SK-N-DZ (cell line): Measurements from ENCODE around the gene TTLL11. TPM values are rescaled to one million over a fixed set of nuclear protein-coding genes. Genes with fewer than 3 reads are reported as not detected.

Experiments
- DNase-seq: peaks from one replicate; pipeline ENCODE4 v3.0.0-alpha.2; 2015; ENCODE audit warnings: low spot score
- polyA plus RNA-seq, 2 experiments: library from polyadenylated mRNA; depleted of rRNA; stranded (reverse); fragments of >200 nt; gene quantifications; 2 replicates each; pipeline ENCODE4 v1.2.3, GENCODE V29; 2014

TTLL11 gene, protein sequence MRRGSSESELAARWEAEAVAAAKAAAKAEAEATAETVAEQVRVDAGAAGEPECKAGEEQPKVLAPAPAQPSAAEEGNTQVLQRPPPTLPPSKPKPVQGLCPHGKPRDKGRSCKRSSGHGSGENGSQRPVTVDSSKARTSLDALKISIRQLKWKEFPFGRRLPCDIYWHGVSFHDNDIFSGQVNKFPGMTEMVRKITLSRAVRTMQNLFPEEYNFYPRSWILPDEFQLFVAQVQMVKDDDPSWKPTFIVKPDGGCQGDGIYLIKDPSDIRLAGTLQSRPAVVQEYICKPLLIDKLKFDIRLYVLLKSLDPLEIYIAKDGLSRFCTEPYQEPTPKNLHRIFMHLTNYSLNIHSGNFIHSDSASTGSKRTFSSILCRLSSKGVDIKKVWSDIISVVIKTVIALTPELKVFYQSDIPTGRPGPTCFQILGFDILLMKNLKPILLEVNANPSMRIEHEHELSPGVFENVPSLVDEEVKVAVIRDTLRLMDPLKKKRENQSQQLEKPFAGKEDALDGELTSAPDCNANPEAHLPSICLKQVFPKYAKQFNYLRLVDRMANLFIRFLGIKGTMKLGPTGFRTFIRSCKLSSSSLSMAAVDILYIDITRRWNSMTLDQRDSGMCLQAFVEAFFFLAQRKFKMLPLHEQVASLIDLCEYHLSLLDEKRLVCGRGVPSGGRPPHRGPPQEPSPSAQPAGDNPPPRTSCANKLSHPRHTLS
- 4.8 and 9.5 TPM in 2 replicates for polyA plus RNA-seq (2014; cell fraction: cytosol; rRNA removed)
- polyA plus RNA-seq (2014; cell fraction: nucleus; rRNA removed): 7.7 and 12.8 TPM in 2 replicates

DNA sequence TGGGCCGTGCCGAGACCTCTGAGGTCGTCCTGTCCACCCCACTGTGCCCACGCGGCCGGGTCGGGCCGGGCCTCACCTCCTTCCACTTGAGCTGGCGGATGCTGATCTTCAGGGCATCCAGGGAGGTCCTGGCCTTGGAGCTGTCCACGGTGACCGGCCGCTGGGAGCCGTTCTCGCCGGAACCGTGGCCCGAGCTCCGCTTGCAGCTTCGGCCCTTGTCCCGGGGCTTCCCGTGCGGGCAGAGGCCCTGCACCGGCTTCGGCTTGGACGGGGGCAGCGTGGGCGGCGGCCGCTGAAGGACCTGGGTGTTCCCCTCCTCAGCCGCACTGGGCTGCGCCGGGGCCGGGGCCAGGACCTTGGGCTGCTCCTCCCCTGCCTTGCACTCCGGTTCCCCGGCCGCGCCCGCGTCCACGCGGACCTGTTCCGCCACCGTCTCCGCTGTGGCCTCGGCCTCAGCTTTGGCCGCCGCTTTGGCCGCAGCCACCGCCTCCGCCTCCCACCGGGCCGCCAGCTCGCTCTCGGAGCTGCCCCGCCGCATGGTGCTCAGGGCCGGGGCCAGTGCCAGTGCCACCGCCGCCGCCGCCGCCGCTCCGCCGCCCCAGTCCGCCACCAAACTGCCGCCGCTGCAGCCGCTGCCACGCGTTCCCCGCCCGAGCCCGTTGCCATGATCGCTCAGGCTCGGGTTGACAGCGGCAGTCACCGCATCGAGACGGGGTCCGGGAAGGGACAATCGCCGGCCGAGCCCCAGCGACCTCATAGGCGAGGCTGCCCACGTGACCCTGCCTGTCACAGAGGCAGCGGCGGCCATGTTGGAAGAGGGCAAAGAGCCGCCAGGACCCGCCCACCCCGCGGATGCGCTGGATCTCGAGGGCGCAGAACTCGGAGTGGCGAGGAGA is at the start of gene TTLL11:
TSS of gene TTLL11 (minus strand) at position 698 of the 896 bp plus-strand sequence. CDS start at position 538, 160 bp downstream.
- DNase-seq: peak; percentile 93

DNA sequence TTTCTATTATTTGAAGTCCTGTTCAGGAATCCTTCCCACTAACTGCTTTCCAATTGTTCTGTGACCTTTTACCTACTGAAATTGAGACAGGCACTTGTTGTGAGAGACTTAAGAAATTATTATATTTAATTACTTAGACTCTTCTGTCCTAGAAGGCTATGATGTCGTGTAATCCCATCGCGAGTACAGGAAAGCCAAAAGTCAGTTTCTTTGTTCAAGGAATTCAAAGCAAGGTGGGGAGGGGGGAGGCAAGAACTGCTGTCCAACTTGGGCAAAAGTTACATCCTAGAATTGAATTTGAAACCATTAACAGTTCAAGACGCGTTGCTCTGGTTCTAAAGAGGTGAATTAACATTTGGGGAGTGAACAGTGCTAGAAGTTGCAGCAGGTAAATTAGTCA is 48.6 kb upstream of the TTLL11 start:
- DNase-seq: no peak

DNA sequence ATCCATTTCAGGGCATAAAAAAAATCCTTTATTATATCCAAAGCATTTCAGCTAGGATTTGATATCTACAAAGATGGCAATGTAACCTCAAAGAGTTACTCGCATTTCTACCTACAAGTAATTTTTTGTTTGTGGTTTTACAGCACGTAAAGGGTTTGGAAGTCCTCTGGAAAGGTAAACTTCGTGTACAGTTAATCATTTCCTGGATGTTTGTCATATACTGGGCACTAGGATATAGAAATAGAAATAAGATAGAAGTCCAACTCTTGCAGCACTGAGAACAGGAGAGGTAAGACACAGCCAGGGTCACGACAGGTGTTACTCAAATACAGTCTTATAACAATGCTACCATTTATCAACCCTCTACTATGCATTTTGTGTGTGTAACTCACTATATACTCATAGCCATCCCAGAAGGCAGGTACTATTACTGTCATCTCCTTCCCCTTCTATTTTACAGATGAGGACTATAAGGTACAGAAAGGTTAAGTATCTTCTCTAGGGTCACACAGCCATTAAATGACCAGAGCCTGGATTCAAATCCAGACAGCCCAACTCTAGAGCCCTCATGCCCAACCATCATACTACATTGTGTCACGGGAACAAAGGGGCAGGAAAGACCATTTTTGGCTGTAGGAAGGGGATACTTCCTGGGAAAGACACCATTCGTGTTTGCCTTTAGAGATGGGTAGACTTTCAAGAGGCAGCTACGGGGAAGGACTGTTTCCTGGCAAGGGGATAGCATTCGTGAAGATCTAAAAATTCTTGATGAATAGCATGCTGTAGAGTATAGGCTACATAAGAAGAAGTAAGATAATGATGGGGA is 47.5 kb upstream of the TTLL11 start:
- DNase-seq: no peak

DNA sequence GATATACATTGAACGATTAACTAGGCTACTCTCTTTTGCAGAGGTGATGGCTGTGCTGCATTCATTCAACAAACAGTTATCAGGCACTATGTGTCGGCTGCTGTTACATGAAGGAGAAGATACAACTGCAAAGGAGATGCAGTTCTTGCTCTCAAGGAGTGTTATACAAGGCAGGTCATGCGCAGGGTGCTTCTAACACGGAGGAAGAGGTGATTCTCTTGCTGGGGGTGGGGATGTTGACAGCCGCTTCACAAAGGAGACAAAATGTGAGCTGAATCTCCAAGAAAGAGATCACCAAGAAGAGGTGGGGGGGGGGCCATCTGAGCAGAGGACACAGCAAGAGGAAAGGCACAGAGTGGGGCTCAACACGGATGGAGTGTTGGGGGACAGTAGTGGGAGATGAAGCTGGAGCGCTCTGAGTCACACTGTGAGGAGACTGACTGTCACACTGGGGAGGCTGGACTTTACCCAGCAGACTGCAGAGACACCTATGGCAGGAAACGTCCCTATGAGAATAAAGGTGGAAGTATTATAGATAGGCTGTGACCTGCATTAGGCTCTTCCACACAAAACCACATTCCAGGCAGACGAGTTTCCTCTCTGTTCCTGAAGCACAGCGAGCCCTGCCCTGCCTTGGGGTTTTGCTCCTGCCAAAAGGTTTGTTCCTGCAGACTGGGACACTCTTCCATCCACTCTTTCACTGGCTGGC is 45.6 kb upstream of the TTLL11 start:
- no peak for DNase-seq

DNA sequence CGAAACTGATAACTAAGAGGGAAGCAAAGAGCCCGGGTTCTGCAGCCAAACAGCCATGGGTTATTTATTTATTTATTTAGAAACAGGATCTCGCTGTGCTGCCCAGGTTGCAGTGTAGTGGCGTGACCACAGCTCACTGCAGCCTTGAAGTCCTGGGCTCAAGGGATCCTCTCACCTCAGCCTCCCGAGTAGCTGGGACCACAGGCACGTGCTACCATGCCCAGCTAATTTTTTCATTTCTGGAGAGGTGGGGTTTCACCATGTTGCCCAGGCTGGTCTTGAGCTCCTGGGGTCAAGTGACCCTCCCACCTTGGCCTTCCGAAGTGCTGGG is 42.4 kb upstream of the TTLL11 start:
- no peak for DNase-seq

DNA sequence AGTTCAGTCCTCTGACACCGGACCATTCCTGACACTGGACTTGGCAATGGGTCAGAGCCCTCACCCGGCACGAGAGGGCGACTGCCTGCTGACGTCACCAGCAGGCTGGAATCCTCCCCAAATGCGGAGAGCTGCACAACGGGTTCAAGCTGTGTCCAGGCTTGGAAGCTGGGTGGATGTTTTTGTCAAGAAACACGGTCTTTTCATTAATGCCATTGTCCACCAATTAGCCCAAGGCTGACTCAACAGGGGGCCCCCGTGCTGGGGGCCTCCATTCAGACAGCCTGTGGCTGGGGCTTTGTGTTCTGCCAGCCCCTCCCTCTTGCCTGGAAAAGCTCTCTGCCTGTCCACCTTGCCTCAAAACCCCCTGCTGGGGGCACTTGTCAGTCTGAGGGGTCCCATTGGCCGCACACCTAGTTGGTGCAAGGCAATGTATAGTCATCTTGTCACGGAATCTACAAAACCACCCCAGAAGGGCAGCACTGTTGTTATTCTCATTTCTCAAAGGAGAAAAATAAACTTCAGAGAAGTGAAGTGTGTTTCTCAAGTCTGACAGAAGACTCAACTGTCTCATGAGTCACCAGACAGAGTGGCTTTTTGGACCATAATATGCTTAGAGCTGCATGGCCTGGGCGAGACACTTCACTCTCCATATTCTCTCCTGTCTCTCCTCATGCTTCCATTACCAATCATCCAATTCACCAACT is 41.9 kb upstream of the TTLL11 start:
- DNase-seq: no peak

DNA sequence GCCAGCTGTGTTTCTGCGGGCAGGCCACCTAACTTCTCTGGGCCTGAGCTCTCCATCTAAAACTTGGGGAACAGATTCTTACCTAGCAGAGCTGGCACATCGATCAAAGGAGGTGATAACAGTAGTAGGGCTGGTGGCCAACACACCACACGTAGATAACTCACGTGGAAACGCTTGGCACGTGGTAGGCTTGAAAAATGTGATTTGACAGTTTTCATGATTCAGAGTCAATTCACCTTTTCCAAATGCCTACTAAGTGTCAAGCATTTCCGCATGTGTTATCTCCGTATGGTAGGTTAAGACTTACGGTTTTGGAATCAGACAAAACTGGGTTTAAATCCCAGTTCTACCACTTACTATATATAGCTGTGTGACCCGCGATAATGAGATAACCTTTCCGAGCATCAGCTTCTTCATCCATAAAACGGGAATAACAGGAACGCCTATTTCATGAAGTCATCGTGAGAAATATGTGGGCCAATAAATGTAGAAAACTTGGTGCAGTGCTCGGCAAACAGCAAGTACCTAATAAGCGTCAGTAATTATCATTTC is 41.0 kb upstream of the TTLL11 start:
- no peak for DNase-seq

DNA sequence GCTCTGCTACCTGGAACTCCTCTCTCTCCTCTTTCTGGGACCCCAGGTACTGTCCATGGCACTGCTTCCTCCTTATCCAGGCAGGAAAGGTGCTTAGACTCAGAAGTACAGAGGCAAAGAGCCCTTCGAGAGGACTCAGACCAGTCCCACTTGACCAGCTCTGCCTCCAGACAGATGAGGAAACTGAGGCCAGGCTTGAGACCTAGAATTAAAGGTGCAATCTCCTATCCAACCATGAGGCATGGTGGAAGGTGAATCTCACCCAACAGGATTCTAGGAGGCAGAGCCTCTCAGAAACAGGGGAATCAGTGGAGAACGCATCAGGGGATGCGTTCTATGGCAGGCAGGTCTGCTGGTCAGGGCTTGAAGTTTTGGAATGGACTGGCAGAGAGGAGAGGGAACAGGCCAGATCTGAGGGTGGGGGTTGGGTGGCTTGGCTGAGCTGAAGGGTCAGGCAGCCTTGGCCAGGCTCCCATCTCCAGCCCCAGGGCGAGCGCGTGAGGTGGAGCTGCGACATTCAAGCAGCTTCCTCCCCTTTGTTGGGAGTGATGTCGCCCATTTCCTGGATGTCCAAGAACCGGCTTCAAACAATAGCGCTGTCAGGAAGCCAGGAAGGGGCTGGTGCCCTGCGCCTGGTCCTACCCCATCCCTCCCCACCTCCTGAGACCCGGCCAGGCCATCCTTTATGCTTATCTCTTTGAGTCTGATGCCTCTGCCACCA is 40.3 kb upstream of the TTLL11 start:
- no peak for DNase-seq

DNA sequence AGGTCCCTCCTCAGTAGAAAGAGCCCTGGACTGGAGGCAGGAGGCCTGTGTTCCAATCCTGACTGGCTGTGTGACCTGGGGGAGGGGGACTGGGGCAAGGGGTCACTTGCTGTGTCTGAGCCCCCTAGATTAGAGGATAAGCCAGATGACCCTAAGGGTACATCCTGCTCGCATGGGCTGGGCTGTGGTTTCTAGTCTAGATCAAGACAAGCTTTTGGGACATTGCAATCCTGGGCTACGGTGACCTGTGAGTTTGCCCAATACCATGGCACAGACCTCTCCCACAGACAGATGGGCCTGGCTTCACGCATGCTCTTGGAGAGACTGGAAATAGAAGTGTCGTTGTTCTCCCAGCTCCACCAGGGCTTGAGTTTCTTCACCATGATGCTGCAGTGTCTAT is 39.4 kb upstream of the TTLL11 start:
- no peak for DNase-seq

DNA sequence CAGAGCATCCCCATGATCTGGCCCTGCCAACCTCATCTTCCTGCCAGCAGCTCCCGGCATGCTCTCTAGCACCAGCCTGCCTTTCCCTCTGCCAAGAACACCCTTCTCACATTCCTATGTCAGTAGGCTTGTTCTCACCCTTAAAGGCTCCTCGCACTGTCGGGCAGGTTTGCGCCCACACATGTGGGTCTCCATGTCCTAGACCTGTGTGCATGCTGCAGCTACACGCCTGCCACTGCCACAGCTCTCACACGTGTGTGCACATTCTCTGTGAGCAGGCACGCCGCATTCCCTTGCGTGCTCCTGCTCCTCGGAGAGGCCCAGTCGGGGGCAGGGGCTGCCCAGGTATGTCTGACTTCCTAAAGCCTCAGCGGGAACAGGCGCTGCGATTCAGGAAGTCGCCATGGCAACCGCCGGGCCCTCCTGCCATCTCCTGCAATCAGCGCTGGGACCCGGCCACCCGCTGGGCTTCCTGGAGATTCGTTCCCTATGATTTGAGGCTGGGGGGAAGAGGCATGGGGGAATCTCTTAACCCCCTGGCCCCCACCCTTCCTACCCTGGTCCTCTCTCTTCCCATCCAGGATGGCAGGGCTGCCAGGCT is 38.4 kb upstream of the TTLL11 start:
- DNase-seq: peak; percentile 41

DNA sequence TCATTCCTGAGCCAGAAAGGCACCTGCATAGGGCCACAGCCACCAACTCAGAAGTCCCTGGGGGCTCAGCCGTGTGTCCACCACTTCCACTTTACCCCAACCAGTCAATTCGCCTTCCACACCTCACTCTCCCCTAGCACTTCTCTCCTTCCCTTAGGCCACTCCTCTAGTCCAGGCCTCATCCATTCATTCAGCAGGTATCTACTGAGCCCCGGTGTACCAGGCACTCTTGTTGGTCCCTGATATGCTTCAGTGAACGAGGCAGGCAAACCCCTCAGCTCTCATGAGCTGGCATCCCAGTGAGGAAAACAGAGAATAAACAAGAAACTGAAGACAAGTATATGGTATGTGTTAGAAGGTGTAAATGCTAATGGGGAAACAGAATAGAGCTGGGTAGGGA is 37.7 kb upstream of the TTLL11 start:
- no peak for DNase-seq

DNA sequence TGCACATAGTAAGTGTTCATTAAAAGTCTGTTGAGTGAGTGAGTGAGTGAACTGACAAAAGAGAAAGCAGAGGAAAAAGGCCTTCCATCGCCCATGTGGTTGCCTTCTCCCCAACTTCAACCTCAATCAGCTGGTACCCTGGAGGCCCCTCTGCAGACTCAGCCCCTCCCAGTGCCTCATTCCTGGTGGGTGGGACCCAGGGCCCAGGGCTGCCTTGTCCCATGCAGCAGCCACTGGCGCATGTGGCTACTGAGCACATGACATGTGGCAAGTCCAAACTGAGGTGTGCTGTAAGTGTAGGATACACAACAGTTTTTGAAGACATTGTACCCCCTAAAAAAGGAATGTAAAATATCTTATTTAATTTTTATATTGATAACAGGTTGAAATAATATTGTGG is 36.9 kb upstream of the TTLL11 start:
- no peak for DNase-seq

DNA sequence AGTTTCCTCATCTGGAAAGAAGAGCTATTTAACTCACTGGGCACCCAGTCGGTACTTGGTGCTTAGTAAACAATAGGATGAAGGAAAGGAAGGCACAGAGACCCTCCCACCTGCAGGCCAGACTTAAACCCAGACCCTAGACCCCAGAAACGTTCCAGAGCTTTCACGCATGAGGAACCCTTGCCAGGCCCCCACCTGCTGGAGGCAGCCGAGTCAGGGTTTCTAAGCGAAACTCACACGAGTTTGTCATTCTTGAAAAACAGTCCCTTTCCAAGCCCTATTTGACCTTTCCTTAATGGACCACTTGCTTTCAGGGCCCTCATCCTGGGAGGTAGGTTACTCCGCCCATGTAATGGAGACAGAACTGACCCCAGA is 35.8 kb upstream of the TTLL11 start:
- no peak for DNase-seq

DNA sequence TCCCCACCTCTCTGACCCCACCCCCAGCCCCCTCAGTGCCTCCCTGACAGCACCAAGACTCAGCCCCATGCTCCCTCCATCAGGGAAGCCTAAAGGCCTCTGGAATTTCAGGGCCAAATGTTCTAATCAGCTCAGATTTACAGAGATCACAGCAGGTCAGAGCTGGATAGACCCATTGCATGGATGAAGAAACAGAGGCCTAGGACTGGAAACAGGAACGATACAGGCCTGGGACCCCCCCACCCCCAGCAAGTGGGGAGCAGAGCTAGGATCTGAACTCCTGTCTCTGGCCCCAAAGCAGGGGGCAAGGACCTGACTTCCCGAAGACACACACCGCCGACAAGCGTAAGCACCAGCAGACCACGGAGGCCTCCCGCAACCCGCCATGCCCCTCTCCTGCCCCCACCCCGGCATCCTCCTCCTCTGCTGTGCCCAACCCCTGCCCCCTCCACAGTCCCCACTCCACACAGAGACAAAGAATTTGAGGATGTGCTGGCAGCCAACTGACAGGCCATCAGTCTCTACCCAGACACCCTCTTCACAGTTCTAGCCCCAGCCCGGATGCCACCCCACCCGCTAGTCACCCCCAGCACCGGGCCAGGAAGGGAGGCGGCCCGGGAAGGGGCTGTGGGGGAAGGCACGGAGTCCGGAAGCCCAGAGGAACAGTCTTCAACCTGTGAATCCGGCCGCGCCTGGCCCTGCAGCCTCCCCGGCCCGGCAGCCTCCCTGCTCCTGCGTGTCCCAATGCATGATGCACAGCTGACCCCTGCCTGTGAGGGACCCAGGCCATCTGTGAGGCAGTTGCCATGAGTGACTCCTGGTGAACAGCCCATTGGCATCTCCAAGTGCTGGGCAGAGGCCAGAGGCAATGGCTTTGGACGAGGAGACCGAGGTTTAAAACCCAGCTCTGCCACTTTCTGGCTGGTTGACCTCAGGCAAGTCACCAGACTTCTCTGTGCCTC is 35.2 kb upstream of the TTLL11 start:
- no peak for DNase-seq

DNA sequence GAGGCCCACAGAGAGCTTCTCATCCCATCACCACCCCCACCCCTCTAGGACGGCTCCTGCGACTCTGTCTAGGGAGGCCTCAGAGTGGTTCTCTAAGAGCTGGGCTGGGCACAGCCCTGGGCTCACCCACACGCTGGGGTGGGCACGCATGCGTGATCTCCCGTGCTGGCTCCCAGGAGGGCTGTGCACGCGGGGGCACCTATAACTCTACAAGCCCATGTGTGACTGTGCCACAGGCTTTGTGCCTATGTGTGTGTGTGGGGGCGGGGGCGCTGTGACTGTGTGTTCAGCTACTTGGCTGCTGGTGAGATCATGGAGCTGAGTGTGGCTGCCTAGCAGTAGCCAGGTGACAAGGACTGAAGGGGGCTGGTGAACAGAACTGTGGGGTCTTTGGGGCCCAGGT is 34.3 kb upstream of the TTLL11 start:
- DNase-seq: no peak

DNA sequence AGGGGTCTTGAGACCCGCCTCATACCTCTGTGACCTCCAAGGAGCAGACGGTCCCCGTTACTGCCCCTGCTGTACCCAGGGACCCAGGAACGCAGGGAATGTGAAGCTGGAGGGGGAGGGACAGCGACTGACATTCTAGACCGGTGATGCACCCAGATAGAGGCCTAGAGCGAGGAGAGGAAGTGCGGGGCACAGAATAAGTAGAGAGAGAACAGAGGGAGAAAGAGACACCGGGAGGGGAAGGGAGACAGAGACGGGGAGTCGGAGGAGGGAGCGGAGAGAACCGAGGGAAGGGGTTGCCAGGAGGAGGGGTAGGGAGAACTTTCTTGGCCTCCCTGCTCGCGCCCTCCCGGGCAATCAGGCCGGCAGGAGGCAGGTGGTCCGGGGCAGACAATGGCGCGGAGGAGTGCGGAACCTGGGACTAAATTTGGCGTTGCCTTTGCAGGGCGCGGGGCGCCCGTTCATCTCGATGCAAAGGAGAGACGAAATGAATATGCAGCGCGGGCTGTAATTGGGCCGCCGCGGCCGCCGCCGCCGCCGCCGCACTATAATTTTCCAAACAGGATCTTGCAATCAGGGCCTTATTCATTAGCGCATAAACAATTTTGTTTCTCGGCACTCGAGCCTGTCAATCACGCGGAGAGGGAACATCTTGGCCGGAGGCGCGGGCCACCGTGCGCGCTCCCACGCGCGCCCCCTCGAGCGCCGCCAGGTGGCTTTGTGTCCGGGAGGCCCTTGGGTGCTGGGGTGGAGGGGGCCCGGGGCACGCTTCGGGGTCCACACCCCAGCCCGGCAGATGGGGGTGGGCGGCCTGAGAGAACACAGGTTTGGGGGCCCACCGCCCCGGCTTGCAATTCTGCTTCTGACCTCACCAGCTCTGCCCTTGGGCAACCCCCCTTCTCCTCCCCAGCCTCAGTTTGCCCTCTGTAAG is 33.5 kb upstream of the TTLL11 start:
- no peak for DNase-seq
